ENCODE results near the gene WDR36. TPM values are rescaled to one million over a fixed set of nuclear protein-coding genes. Genes with fewer than 3 reads are reported as not detected.

WDR36 gene
- total and polyA plus RNA-seq, 2 of the 13 experiments (the other 11 are each of a cell fraction or from before 2014, with no cell fraction given): 18.2 to 40.6 TPM

- TF ChIP-seq ZNF841 (CRISPR knock-in tag; IDR thresholded peaks at IDR 0.05; ENCODE audit: borderline replicate concordance) (peak; percentile 97), ZNF775 (CRISPR knock-in tag; IDR thresholded peaks at IDR 0.05; ENCODE audit: borderline replicate concordance) (peak; percentile 86), KAT8 (CRISPR knock-in tag; IDR thresholded peaks at IDR 0.05) (peak; percentile 99), ZNF260 (CRISPR knock-in tag; IDR thresholded peaks at IDR 0.05; ENCODE audit: borderline replicate concordance, low read depth) (no peak), ZFP41 (CRISPR knock-in tag; IDR thresholded peaks at IDR 0.05; ENCODE audit: borderline replicate concordance) (peak; percentile 90; the same call in 1 of the 2 replicates), GATAD1 (CRISPR knock-in tag; IDR thresholded peaks at IDR 0.05) (peak; percentile 99), ZEB1 (IDR thresholded peaks at IDR 0.05; ENCODE audit: insufficient replicate concordance, low read depth) (peak; percentile 63), ZBTB46 (CRISPR knock-in tag; IDR thresholded peaks at IDR 0.05; ENCODE audit: borderline replicate concordance) (no peak), REST (IDR thresholded peaks at IDR 0.05; ENCODE audit: borderline replicate concordance in 1 of 2, low read depth in 1 of 2, low read length in 2 of 2) (peak in 1 of 2 experiments; percentile 70; a peak in 1 of 4 replicates), ZBTB21 (CRISPR knock-in tag; IDR thresholded peaks at IDR 0.05) (0 out of 2 replicates have a peak, but pooled peaks have one; percentile 54), ERF (CRISPR knock-in tag; IDR thresholded peaks at IDR 0.05) (peak; percentile 98), SRSF9 (IDR thresholded peaks at IDR 0.05; ENCODE audit: borderline replicate concordance, insufficient read depth, low read depth, low read length, poor library complexity, severe bottlenecking) (no peak), ZNF83 (CRISPR knock-in tag; IDR thresholded peaks at IDR 0.05; ENCODE audit: borderline replicate concordance) (no peak), MED1 (CRISPR knock-in tag; IDR thresholded peaks at IDR 0.05) (peak; percentile 85), ZNF619 (CRISPR knock-in tag; IDR thresholded peaks at IDR 0.05) (peak; percentile 68; the same call in 1 of the 2 replicates), HDAC6 (IDR thresholded peaks at IDR 0.05; ENCODE audit: low read depth, low read length) (no peak), ZNF460 (CRISPR knock-in tag; IDR thresholded peaks at IDR 0.05; ENCODE audit: borderline replicate concordance) (no peak; the same call in 1 of the 2 replicates), ZNF546 (CRISPR knock-in tag; conservative IDR thresholded peaks at IDR 0.05) (0 out of 2 replicates have a peak, but pooled peaks have one; percentile 56), ZNF232 (CRISPR knock-in tag; IDR thresholded peaks at IDR 0.05; ENCODE audit: borderline replicate concordance) (peak; percentile 93), KLF13 (CRISPR knock-in tag; IDR thresholded peaks at IDR 0.05) (peak; percentile 78), SIX4 (CRISPR knock-in tag; IDR thresholded peaks at IDR 0.05) (peak; percentile 80), TBX2 (CRISPR knock-in tag; IDR thresholded peaks at IDR 0.05; ENCODE audit: borderline replicate concordance) (peak; percentile 82; the same call in 1 of the 2 replicates), ZNF33A (CRISPR knock-in tag; IDR thresholded peaks at IDR 0.05; ENCODE audit: borderline replicate concordance) (no peak), ZSCAN20 (CRISPR knock-in tag; IDR thresholded peaks at IDR 0.05; ENCODE audit: borderline replicate concordance) (no peak), HHEX (CRISPR knock-in tag; IDR thresholded peaks at IDR 0.05) (peak; percentile 63; the same call in 1 of the 2 replicates)
Observed at GRCh38 chr5:111092062-111092853, at the start of gene WDR36 (continued).
